HG02571 (cell line): Measurements from ENCODE around the gene C13orf42.

Experiments used
- ATAC-seq: cut with Tn5 transposase; IDR thresholded peaks from one replicate; pipeline ENCODE4 v1.9.1; 2021; ENCODE audit warnings: mild to moderate bottlenecking, moderate library complexity; ENCODE audit not compliant: unreplicated experiment

Gene C13orf42

DNA sequence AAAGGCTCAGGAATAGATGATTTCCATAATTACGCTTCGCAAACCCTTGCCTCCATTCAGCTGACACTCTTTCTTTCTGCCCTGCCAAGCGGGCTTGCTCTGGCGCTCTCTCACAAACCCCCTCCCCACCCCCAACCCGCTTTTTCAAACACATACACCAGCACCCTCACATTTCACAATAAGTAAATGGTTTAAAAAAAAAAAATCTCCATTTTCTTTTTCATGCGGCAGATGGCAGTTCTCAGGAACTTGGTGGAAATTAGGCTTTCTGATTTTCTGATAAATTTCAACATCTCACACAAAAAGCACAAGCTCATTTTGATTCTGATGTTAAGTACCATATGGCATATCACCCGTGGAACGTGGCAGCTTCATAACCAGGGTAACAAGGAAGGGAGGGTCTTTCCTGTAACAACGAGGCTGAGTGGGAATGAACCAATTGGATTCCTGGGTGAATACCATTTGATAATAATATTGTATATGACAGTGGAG, 43.8 kb downstream of the C13orf42 start:
- ATAC-seq: no peak

DNA sequence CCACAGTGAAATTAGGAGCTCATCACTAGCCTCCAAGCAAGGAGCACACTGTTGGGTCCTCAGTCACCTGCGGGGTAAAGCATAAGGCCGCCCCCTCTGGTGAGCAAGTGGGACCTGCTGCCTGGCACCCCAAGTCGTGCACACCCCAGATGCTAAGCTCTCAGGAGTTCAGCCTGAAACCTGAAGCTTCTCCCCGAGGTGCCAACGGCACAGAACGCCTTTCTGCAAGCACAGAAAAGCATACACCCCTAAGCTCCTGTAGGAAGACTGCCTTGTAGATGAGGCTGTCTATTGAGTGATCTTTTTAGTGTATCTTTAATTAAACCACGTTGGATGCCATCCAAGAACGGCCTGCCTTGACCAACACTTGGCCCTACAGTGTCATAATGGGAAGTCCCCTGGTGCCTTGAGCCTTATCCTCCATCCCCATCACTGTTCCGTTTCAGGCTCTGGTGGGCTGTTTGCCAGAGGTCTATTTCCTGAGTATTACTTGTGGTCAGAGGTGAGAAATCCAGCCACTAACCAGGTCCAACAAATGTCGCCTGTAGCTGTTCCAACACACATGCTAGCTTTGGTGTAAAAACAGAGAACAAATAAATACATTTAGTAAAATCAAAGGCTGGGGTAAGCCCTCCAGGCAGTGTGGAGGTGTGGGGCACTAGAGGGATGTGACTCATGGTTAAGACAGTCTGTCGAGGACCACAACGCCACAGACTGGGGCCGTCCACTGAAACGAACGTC, 44.8 kb downstream of the C13orf42 start:
- ATAC-seq: no peak

DNA sequence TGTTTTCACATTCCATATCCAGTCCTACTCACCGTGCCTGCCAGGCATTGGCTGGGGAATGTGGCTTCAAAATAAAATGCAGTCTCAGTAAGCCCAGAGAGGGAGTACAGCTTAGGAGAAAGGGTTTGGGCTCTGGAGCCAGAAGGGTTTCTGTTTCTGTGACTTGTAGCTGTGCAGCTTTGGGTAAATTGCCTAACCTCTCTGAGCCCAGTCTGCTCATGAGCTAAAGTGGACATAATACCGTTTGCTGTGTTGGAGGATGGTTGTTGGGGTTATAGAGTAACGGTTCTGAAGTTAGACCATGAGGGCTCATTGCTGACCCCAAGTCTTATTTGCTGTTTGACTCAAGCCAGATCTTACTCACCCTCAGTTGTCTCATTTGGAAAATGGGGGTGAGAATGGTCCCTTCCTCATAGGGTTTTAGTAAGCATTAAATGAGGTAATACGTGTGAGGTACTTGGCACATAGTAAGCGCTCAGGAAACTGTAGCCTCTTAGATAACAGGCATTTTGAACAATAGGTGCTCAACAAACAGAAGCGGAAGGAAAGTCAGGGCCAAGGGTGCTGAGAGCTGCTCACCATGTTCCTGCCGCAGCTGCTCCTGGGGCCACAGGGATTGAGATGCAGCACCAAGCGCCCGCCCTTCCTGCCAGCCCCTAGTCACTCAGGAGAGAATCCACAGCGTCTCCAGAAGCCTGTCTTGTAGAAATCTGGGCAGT, 45.5 kb downstream of the C13orf42 start:
- no peak for ATAC-seq

DNA sequence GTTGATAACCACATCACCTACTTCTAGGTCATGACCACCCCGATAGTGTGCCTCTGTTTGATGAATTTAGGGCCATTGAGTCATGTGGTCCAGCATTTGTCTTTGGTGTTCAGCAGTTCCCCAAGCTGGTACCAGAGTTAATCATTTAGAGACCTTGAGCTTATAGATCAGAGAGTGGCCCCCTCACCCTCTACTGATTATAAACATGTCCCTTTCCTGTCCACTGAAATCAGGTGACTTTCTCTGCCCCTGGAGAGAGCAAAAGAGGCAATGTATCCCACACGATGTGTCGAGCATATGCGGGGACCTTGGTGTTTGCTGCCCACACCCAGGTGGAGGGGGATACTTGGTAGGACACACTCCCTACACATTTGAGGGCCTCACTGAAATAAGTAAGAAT, 46.3 kb downstream of the C13orf42 start:
- no peak for ATAC-seq

DNA sequence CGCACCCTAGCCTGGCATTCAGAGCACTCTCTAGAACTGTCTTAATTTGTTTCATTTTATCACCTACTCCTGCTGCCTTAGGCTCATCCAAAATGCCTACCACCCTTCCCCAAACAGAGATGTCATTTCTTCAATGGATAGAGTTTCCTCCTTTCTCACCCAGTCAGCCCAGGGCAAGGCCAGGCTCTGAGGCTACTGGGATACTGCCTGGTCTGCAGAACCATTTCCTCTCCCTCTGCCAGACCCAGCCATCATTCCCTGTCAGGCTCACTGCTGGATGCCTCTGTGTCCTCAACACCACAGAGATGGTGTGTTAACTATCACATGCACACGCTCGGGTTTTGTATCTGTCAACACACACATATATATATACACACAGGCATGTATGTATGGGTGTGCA, 47.2 kb downstream of the C13orf42 start:
- ATAC-seq: no peak

DNA sequence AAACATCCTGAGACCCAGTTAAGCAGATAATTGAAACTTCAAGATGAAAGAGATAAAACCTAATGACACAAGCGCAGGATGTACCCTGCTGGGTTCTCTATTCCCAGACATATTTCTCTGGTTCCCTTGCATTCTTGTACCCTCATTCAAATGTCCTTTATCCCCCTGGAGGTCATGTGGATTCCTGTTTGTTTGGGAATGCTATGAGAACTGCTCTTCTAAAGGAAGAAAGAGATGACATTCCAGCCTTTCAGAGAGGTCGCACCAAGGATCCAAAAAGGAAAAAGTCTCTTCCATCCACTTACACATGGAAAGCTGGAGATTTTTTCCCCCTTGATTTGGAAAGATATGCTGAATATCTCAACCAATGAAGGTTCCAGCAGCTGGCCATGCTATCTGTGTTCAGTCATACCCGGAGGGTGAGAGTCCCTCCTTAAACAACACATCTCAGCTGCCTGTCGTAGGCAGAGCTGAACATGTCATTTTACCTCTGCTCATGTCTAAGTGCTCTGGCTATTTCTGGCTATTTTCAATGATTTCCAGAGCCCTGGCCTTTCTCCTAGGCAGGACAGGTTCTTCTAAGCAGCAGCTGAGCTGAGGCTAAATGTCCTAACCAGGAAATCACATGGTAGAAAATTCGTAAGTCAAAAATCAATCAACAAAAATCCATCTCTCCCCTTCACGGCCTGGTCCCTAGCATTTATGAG, 52.5 kb downstream of the C13orf42 start:
- no peak for ATAC-seq

DNA sequence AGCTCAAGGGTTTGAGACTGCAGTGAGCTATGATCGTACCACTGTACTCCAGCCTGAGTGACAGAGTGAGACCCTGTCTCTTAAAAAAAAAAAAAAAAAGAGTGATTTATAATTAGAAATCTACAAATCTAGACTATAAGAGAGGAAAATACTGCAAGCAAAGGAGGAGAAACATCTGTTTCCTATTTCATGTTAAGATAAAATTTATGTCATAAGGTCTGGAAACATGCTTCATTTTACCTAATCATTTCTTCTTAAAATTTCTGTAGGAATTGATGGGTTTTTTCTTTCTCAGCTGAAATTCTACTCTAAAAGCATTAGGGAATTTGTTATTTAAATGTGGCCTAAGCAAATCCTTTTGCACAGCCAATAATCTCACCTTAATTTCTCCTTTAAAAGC, 53.2 kb downstream of the C13orf42 start:
- no peak for ATAC-seq

DNA sequence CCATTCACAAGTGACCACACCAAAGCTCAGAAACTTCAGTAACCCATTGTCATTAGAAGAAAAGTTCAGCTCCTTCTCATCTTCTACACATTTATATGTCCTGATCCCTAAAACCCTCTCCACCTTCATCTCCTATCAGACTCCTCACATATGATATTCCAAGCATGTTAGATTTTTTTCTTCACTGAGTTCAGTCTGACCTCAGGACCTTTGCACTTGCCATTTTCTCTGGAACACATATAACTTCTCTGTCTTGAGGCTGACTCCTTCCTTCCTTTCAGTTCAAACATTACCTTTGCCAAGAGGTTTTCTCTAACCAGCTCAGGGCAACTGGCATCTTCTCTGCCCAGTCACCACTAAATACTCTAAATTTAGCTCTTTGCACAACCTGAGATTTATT, 54.1 kb downstream of the C13orf42 start:
- no peak for ATAC-seq

DNA sequence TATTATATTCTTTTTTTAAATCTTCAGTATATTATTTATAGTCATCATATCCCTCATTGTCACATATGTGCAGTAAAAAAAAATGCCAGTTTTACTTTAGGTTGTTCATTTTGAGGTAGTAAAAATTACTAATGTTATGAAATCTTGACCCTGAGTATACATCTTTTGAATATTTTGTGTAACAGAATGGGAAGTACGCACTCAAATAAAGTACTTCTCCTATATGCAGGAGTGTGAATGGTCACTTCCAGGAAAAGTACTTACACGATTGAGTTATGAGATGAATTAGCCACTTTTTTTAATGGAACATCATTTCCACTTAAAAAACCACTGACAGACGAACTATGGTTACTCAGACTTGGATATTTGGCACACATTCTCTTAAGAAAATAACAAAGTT, 58.5 kb downstream of the C13orf42 start:
- no peak for ATAC-seq

DNA sequence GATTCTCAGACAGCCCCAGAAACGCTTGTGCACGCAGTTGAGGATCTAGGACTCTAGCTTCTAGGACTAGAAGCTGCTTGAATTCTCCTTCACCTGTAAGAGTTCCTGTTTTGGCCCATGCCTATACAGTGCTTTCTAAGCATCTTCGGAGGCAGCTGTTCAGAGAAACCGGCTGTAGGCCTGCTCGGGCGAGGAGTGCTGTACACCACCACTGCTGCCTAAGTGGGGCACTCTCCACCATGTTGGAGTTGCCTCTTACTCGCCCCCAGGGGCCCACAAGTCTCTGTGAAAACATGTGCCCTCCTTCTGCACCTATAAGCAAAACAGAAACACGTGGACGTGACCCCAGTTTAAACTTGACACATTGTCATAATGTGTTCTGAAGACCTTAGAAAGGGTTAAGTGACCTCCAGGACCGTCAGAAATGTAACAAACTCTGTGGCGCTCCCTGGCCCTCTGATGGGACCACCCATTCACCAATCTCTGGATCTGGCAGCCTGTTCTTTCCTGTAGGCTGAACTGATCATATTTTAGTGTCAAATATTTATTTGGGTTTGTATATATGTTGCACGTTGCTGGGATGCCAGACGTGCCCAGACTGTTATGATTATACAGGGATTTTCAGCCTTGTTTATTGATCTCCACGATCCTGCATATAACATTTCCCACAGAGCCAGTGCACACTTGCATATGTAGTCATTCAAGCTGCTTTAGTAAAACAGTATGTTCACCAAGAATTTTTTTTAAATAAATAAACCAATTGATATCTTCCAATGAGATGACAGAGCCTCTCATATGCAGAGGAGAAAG, 60.8 kb downstream of the C13orf42 start:
- ATAC-seq: no peak

DNA sequence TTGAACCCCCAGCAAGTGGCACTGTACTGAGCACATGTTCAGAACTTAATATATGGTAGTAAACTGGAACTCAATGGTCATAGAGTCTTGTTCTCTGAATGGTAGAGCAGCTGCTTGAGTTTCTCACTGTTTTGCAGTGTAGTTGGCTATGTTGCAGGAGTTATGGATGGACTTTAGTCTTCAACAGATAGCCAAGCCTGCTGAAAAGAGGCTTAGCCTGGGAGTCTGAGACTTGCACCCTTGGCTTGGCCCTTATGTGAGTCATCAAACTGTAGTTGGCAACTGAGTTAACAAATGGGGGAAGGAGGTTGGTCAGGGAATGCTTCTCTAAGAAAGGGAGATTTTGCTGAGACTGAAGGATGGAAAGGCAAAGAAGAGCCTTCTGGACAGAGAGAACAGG, 62.5 kb downstream of the C13orf42 start:
- ATAC-seq: no peak

DNA sequence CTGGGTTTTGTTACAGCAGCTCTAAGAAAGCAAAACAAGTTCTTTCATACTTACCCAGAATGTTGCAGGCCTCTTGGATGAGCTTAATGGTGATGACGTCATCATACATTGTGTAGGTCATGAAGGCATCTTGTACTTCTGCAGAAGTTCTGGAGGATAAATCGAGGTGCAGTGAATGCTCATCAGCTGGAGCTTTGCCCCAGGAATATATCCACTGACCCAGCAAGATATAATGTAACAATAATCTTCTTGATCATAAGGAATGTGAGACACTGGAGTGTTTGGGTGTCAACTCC, 63.0 kb downstream of the C13orf42 start:
- ATAC-seq: no peak

DNA sequence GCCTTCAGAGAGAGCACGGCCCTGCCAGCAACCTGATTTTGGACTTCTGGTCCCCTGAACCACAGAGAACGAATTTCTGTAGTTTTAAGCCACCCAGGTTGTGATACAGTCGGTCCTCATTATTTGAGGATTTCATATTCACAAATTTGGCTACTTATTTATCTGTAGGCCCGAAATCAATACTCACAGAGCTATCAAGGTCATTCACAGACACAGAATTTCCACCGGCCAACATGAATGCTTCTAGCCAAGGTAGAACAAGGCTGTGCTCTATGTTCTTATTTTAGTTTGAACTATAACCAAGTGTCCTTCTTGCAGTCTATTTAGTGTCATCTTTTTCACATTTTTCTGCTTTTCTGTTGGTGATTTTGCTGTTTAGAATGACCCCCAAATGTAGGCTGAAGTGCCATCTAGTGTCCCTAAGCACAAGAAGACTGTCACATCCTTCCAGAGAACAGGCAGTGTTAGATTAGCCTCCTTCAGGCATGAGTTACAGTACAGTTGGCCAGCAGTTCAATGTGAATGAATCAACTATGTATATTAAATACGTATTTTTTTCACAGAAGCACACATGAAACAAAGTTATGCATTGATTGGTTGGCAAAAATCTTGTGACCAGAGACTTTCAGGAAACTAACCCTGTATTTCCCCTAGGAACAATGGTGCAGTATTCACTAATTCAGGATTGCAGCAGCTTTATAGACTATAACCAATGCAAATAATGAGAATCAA, 63.5 kb downstream of the C13orf42 start:
- ATAC-seq: no peak

DNA sequence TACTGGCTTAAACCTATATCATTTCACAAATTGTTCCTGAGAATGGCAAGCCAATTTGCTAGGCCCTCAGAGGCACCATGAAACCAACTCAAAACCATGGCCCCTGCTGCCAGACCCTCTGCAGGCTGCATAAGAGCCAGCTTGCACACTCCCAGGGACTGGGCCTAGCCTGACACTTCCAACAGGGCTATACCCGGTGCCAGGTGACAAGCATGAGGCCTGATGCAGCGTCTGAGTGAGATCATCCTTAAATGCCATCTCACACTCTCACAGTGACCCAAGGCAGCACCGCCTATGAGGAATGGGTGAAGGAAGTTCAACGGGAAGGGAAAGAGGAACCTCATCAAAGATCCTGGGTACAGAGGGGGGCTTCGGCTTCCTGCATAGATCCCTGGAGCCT, 65.6 kb downstream of the C13orf42 start:
- no peak for ATAC-seq

DNA sequence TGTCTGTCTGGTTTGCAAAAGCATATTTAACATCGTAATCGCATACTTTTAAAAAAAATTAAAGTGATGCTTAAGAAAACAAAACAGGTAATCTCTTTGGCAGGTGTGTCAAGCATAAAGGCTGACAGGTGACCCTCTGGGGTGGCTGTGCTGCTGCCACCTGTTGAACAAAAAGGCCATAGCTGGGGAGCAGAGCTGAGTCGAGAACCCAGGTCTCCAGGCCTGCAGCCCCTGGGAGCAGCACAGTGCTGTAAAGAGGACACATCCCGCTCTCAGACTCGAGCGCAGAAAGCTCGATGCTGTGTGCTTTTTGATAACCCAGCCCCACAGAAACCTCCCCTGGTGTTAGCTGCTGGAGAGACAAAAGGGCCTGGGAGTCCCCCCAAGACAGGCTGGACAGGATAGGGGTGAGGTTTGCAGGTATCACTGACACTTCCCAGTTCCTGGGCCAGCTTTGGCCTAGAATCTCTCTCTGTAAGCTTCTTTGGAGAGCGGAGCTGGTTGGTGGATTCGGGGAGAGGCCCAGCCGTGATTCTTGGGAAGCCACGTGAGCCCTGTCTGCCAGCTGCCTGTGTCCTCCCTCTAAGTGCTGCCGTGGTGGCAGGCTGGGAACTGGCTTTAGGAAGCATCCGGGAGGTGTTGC, 66.9 kb downstream of the C13orf42 start:
- ATAC-seq: no peak

DNA sequence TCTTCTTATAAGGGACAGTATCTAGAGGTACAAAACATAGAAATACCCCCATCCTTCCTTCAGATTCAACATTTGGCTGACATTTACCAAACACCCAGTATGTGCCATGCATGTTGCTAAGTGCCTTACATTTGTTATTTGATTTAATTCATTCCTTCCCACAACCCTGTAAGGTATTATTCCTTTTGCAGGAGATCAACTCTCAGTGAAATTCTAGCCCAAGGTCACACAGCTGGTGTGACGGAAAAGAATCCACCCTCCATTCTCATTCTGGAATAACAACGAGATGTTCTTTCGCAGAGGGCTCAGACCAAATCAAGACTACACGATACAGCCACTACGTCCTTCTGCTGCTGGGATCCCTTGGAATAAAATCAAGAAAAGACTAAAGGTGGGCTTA, 67.8 kb downstream of the C13orf42 start:
- no peak for ATAC-seq

DNA sequence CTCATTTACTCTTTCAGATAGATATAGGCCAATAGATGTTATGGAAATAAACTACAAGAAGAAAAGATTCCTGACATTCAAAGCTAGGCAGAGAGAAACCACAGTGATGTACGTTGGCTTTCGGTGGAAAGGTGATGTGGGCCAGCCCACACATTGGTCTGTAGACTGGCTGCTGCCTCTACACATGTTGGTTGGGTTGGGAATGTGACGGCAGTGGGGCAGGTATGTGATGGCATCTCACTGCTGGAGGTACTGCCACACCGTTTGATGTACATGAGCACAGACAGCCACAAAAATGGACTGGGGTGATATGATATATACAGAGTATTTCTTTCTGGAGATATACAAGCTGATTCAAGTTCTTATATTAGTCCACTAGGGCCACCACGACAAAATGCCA, 69.4 kb downstream of the C13orf42 start:
- no peak for ATAC-seq

DNA sequence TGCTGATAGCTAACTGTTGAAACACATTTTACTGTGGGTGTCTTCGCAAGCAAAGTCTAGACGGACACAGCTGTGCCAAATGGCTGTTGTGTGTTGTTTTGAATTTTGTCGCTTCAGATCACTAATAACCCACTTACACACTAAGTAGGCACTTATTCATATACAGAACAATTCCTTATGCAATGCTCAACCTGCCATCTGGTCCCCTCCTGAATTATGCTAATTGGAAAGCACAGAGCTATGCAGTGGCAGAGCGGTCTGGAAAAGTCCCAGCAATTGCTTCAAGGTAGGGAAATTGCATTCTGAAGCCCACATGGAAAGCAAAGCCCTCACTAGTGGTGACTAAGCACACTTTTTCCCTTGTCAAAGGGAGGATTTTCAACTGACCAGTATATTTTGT, 69.9 kb downstream of the C13orf42 start:
- ATAC-seq: no peak

DNA sequence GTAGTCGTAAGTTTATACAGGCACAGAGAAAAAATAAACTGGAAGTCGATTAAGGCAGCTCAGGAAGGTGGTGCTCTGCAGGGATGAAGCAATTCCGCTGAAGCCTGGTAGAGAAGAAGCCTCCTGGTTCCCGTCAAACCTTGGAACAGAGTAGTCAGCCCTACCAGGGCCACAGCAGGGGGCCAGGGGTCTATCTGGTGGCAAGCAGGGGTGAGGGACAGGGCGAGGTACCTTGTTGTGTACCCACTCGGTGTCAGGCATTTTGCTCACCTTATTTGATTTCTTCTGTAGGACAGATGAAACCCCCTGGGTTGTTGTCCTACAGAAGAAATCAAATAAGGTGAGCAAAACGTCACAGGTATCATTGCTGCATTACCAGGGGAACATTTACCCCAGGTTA, 70.6 kb downstream of the C13orf42 start:
- no peak for ATAC-seq

DNA sequence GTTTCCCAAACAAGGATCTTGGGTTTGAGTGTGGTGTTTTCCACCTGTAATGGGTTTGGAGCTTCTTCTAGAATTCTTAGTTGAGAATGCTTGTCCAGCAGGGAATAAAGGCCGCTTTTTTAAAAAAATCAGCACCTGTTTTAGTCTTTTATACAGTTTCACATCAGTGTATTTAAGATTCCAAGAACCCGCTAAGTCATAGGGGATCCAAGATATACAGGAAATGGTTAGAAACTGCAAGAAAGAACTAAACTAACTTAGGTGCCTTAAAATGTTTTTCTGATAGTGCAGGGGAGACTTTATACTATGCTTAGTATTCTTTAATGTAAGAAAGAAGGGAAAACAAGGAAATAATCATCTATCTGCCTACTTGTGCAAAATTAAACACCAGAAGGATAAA, 74.7 kb downstream of the C13orf42 start:
- no peak for ATAC-seq
